Neural progenitor cell (in vitro differentiated cells): ENCODE results near the gene RAET1G.

ENCODE experiments used
- CTCF ChIP-seq: fragments of 200-600 bp; sonication (generic); IDR thresholded peaks from 2 replicates; pipeline ENCODE4 v1.5.1; 2017; ENCODE audit warnings: antibody characterized with exemption, mild to moderate bottlenecking
- EZH2 ChIP-seq: fragments of 200-600 bp; sonication (generic); IDR thresholded peaks from 2 replicates; pipeline ENCODE4 v1.6.1; 2017; ENCODE audit warnings: antibody characterized with exemption, mild to moderate bottlenecking, moderate library complexity
- EZH2phosphoT487 ChIP-seq: fragments of 200-600 bp; sonication (generic); IDR thresholded peaks from 2 replicates; pipeline ENCODE4 v1.6.1; 2017; ENCODE audit warnings: antibody characterized with exemption

- no peak for TF ChIP-seq CTCF
- no peak for TF ChIP-seq EZH2
- TF ChIP-seq EZH2phosphoT487 = no peak
These were observed 6.7 kb downstream of the RAET1G start for GRCh38 chr6:149915970-149916865.
